GM19328 (cell line): ENCODE results near the gene PHKA2.

Experiments used
- ATAC-seq: cut with Tn5 transposase; IDR thresholded peaks from one replicate; pipeline ENCODE4 v1.9.1; 2021; ENCODE audit warnings: mild to moderate bottlenecking, moderate library complexity; ENCODE audit not compliant: unreplicated experiment

Gene PHKA2

DNA sequence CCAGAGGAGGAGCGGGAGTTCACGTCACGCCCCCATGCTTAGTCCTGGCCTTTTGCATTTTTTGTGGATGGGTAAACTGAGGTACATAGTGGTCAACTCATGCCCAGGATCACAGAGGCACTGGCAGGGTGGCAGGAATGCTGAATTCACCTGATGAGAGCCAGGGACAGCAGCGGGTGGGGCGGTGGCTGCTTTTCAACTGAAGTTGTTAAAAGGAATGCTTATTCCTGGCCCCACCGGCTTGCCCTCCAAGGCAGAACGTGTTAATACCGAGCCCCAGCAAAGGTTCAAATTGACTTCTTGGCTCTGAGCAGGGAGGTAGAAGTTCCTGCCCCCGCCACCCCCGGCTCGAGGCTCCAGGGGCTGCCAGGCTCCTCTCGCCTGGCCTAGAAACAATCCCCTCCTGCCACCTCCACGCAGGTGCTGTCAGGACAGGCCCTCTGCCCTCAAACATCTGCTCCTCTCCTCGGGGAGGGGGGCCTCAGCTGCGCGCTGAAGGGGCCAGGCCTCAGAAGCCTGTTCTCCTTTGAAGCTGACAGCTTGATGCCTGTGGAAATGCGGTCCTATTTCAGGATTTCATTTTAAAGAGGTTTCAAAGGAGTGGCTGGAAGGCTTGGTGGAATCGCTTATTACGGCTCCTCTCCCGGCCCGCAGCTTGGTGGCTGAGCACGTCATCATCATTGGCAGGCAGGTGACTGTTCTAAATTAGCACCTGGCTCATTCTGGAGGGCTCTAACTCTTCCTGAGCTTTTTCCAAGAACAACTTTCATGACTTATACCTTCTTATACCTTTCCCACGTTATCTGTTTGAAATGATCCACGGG lies 93.0 kb downstream of the PHKA2 start:
- no peak for ATAC-seq

DNA sequence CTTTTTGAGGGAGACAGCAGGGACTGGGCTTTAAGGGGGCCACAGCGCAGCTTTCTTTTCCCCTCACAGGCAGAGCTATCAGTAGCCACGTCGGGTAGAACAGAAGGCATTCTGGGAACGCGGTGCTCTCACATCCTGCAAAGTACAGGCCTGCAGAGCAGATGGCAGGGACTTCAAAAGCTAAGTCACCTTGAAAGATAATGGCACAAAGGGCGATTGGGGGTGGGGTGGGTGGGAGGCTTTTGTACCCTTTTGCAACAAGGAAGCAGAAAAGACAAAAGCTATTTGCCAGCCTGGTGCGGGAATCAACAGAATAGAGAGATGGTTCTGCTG lies 93.9 kb downstream of the PHKA2 start:
- no peak for ATAC-seq

DNA sequence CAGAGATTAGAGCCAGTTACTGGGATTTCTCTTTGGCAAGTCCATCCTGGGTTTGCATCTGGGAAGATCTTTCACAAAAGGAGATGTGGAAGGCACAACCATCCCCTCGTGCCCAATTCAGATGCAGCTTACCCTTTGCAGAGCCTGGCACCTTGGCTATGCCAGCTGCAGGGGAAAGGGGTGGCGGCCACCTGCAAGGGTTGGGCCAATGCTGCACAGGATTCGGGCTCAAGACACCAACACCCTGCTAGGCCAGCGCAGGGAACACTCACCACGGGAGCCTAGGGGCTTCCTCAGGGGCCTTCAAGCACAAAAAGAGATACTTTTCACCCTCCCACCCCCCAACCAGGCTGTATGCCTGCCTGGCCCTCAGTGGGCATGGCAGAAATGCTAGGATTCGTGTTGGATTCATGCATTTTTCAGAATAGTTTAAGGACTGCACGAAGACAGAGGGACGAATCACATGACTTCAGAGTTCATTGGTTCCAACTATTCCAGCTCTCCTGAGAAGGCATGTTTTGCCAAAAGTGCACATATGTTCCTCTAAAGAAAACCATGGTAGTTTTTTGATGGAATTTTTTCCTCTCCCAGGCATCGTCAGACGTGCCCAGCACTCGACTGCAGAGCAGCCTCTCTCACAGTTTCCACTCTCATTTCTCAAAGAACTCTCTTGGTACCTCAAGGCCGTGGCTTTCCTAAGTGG lies 94.4 kb downstream of the PHKA2 start:
- ATAC-seq: no peak

DNA sequence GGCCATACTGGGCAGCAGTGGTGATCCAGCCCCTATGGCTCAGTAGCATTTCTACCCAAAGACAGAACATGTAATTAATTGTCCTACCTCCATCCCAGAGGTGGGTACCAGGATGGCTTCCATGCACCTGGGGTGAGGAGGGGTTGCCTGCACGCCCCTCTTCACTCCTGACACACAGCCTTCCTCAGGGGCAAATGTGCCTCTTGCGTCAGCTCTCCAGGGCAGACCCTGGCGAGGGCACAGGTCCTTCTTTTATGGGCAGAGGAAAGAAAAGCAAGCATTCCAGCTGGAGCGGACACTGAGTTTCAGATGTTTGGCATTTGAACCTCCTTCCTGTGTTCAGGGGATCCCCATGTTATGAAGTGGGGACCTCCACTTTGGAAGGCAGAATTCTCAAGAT lies 95.6 kb downstream of the PHKA2 start:
- ATAC-seq: no peak

DNA sequence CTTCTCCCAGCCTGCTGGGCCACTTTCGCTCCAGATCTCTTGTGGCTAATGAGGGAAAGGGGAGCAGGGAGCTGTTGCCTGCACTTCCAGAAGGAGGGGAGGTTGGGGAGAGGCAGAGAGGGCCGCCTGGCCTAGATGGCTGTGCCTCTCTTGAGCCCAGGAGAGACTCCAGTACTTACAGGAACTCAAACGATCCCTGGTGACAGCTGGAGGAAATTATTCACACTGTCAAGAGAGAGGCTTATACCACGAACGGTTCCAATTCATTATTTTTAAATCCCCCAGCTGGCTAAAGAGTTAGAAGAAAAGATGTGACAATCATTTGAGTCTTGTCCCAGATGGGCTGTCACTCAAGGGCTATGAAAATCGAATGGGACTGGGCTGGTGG lies 96.1 kb downstream of the PHKA2 start:
- no peak for ATAC-seq

DNA sequence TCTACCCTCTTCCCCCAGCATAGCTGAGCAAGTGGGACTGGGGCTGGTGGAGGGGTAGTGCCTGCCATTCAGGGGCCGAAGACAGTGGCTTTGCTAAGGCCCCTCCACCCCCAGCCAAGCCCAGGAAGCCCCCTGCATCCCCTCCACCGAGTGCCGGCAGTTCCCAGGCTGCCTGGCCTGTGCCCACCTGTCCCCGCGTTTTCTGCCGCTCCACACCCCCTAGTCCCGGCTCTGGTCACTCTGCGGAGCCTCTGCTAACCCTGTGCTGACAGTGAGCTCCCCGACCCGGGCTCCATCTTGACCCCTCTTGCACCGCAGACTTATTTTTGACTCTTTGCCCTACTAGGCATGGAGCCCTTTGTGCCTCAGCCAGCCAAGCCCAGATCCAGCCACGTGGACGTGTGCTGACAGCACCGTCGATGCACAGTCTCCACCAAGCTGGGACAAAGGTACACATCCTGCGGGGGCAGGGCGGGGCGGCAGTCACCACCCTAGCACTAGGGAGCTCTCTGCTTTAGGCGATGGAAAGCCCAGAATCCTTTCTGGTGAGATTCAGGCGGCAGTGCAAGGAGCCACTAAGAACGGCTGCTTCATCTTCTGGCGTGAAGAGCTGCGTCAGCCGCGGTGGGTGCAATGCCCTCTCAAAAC lies 96.6 kb downstream of the PHKA2 start:
- ATAC-seq: no peak

DNA sequence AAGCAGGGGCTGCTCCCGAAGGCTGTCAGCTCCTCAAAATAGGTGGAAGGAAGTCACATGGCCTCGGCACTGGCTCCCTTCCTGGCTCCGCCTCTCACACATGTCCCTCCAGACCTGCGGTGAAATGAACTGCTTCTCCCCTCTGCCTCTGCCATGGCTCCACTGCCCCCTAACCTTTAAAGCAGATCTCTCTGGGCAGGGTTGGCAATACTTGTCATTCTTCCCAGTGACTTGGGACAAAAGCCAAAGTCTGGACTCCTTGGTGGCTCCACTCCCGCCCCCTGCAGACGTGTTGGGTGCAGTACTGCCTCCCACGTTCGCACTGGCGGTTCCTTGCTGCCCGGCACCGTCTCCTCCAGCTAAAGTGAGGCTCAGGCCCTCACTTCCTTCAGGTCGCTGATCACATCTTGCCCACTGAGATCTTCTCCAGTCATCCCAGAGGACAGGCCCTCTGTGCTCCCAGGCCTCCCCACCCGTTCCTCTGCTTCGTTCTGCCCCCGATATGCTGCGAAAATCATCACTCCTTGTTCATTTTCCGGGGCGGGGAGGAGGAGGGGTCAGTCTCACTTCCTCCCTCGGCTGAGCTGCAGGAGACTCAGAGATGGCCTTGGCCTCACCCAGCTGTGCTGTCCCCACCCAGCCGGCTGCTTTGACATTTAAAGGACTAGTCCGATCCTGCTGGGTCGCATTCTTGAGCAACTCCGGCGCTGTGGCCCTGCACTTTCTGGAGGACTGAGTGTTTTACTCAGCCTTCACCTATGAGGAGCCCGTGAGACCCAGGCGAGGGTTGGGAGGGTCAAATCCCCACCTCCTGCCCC lies 97.4 kb downstream of the PHKA2 start:
- peak; percentile 59 for ATAC-seq

DNA sequence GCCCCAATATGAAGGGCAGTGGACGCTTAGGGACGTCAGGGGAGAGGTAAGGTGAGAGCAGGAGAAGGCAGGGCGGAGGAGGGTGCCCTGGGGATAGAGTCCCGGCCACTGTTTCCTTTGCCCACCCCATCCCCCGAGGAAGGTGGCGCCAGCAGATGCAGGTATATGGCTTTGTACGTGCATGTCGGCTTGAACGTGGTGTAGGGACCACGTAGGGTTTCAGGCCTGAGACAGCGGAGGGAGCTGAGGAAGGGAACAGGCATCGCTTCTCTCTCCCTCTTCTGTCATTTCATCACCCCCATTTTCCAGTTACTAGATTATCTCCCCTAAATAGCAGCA lies 97.9 kb downstream of the PHKA2 start:
- ATAC-seq: peak; percentile 24

DNA sequence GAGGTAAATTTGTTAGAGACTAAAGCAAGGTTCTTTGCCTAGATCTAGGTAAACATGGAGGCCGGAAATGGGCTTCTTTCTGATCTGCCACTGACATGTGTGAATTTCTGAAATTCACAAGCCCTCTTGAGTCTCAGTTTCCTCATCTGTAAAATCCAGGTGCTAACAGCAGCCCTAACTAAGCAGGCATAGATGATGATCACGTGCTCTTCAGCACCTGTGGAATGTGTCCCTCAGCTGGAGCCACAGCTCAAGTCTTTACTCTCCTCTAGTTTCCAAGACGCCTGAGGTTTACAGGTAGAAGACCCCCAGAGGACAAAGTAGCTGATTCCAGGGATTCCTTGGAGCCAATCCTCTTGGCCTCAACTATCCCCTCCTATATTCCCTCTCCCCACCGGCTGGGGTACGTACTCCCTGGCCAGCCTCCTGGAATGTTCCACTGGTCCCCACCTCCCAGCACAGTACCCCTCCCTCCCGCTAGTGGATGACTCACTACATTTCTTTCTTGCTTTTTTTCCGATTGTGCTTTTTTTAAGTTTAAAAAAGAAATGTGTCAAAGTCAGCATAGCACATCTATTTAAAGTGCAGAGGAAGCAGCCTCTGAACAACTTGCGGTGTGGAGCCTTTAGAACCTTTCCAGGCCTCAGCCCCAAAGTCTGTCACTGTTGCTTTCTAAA lies 98.4 kb downstream of the PHKA2 start:
- ATAC-seq: peak; percentile 10

DNA sequence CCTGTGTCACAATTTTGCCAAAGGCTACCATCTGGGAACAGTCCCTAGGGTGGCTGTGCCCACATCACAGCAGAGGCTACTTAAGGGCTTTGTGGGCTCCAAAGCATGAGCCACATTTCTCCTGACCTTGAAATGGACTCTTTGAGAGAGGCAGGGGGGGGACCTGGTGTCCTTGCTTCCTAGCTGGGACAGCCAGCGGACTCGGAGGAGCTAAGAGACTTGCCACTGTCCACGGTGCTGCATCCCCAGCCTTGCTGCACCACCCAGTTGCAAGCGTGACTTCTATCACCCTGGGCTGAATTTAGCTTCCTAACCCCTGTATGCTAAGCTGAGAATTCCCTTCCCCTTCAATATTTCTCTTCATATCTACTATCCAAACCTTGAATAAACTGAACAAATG lies 99.0 kb downstream of the PHKA2 start:
- no peak for ATAC-seq

DNA sequence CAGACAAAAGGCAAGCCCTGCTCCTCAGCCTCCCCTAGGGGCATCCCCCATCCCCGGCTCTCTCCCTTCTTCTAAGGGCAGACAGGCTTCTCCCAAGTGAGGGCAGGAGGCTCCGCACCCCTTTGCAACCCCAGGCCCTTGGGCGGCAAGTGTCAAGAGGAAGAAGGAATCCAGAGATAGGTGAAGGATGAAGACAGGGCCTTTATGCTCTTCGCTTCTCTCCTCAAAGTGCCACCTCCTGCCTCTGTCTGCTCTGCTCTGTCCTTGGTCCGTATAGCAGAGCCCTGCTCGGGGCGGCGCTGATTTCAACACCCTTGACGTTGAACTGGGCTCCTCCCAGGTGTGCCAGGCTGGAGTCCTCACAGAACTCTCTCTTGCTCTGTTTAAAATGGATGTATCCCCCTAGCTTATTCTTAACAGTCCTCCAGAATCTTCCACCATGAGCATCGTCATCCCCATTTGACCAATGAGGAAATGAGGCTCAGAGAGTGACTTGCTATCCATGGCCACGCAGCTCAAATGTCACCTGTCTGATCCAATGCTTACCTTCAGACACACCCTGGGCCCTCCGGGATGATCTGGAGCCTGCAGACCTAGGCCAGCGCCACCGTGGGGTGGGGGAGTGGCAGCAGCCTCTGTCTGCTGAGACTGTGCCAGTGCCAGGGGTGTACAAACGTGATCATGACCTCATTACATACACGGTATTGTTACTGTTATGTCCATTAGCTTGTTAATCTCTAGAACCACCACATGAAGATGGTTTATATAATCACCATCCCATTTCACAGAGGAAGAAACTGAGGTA lies 99.8 kb downstream of the PHKA2 start:
- ATAC-seq: no peak

DNA sequence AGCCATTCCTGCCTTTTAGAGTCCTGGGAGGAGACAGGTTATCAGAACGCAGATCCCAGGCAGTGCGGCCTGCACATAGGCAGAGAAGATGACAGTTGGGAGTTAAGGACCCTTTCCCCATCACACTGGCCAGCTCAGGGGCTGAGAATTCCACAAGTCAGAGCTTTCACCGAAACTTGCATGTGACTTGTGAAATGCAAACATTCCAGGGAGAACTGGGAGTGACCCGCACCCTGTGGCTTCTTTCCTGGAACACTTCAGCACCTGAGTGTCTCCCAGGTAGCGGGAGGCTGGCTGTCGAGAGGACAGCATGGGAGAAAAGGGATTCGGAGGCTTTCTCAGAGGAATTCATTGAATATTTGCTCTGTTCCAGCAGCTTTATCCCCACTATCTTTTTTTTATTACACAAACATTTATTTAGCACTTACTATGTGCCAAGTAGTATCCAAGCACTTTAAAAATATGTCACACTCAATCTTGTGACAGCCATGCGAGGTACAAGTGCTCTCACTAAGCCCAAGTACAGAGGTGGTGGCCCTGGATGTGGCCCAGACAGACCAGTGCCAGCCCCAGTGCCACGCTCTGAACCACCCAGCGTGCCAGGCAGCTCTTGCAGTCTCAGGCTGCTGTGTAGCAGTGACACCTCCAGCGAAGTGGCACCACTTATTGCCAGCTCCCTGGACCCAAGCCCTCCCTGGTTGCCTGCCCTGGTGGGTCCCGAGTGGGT lies 100.5 kb downstream of the PHKA2 start:
- ATAC-seq: no peak

DNA sequence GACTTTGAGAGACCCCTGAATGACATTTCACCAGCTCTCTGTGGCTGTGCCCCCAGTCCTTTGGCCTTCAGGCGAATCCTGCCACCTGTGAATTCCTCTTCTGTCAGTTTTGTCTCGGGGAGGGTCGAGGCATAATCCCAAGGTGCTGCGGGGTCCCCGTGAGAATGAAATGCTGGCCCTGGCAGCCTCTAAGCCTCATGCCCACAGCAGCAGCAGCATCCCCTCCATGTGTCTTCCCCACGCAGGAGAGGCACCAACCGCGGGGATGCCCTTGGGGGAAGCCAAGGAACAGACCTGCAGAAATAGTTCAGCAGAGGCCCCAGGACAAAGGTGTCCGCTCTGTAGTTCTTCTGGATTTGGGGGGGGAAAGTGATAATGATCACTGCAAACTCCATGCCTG lies 104.8 kb downstream of the PHKA2 start:
- ATAC-seq: no peak

DNA sequence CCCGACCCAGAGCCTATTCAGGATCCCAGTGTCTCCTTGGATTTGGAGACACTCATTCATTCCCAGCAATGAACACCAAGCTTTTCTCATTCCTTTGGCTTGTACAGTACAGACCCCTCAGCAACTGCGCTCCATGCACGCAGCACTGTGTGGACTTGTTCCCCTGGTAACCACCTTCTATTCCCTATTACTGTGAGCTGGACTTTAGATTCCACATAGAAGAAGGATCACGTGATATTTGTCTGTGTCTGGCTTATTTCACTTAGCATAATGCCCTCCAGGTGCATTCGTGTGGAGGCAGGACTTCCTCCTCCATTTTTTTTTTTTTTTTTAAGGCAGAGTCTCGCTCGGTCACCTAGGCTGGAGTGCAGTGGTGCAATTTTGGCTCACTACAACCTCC lies 106.4 kb downstream of the PHKA2 start:
- ATAC-seq: no peak

DNA sequence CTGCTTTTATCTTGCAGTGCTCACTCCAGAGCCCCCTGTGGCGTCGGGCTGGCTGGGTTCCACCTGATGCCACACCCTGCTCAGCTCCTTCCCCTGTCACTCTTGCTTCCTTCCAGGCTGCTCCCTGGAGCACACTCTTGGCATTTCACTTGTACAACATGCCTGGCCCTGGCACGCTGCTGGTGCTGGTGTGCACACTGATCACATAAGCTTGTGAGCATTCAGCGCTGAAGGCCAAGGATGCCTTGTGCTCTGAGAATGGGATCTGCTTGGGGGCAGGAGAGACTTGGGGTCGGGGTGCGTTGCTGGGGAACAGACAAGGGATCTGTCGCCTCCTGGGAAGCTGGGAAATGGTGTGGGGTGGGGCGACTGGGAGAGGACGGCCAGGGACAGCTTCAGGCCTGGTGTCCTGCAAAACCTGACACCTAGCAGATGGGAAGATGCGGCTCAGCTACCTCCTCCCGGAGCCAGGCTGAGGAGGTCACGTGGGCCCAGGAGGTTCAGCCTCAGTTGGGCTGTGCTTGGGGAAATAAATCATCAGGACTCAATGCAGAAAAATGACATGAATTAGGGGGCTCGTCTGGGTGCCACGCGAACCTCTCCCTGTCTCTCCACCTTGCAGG lies 108.5 kb downstream of the PHKA2 start:
- ATAC-seq: no peak

DNA sequence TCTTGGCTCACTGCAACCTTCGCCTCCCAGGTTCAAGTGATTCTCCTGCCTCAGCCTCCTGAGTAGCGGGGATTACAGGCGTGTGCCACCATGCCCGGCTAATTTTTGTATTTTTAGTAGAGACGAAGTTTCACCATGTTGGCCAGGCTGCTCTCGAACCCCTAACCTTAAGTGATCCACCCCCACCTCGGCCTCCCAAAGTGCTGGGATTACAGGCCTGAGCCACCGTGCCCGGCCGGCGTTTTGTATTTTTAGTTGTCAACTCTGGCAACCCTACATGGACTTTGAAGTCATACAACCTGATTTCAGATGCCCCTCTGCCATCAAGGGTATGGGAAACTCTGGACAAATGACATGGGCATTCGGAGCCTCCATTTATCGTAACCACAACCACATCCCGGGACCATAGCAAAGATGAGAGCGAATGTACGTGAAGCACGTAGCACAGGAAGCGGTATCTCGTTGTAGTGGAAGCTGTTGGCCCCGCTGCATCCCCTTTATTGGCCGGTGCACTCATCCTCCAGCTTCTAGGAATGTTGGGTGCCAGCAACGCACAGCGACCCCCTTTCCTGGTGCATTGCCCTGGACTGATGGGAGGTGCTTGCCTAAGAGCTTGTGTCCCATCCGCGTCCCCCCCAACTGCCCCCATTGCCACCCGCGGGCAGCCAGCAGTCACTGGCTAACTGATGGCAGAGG lies 109.2 kb downstream of the PHKA2 start:
- ATAC-seq: no peak

DNA sequence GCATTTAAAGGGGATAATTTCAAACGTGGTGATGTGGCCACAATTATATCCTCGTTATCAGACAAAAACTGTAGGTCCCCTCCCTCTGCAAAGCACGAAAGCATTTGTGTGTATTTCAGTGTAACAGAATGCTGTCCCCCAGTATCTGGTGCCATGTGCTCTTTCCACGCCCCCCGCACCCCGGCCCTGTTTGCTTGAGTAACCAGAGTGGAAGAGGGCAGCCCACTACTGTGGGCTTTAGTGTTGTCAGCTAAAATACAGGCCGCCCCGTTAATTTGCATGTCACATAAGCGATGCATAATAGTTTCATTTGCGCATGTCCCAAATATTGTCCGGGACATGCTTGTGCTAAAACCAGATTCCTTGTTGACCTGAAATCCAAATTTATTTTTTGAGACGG lies 110.1 kb downstream of the PHKA2 start:
- no peak for ATAC-seq

DNA sequence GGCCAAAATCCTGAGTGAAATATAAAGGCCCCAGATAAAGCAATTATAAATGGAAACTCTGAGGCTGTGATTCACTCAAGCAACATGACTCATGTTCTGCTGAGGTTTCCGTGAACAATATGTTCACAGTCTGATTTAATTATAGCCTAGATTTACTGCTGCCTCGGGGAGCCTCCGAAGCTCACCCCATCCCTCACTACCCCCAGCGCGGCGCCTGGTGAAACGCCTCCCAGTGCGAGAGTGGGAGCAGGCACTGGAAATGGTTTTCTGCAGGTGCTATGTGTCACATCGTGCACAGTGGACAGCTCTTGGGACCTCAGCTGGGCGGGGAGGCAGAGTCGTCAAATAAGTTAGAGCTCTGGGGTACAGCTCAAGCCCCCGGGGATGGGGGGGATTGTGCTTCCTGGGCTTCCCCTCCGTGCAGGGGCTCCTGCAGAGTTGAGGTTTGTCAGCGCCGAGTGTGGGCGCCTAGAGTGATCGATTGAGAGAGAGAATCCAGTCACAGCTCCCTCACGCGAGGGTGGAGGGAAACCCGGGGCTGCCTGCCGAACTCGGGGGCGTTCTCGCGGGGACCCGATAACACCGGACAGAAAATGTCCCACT lies 110.6 kb downstream of the PHKA2 start:
- ATAC-seq: no peak
